GM19463 (cell line): Measurements from ENCODE around the gene PLEKHN1.
A peak's percentile ranks its signal among the peaks of the same experiment; 100 is the strongest.
"Not testable (repeated sequence)": the region's sequence is repeated elsewhere in the genome, so short reads cannot be mapped to it uniquely, and the experiment has no call there.

Source experiments
- ATAC-seq: cut with Tn5 transposase; IDR thresholded peaks from one replicate; pipeline ENCODE4 v1.9.1; 2021; ENCODE audit warnings: mild to moderate bottlenecking, moderate library complexity; ENCODE audit not compliant: unreplicated experiment

The PLEKHN1 gene

GRCh38 chr1:941588-942383, 24.5 kb upstream of the PLEKHN1 start:
- ATAC-seq: no peak

- ATAC-seq: no peak
Measured at GRCh38 chr1:942411-942821, 23.9 kb upstream of the PLEKHN1 start.

GRCh38 chr1:942864-943533, 23.3 kb upstream of the PLEKHN1 start:
- no peak for ATAC-seq

- no peak for ATAC-seq
Measured at GRCh38 chr1:943545-944340, 22.5 kb upstream of the PLEKHN1 start.

GRCh38 chr1:944341-945325, 21.6 kb upstream of the PLEKHN1 start:
- no peak for ATAC-seq

- ATAC-seq: no peak
Measured at GRCh38 chr1:945688-946556, 20.4 kb upstream of the PLEKHN1 start.

- not testable (repeated sequence) for ATAC-seq
Measured at GRCh38 chr1:946811-947210, 19.5 kb upstream of the PLEKHN1 start.

GRCh38 chr1:947958-948357, 18.3 kb upstream of the PLEKHN1 start:
- ATAC-seq: no peak

- ATAC-seq: no peak
Measured at GRCh38 chr1:950268-950667, 16.0 kb upstream of the PLEKHN1 start.

GRCh38 chr1:950881-951280, 15.4 kb upstream of the PLEKHN1 start:
- no peak for ATAC-seq

- ATAC-seq: no peak
Measured at GRCh38 chr1:951364-951763, 14.9 kb upstream of the PLEKHN1 start.

- ATAC-seq: no peak
Measured at GRCh38 chr1:952201-952600, 14.1 kb upstream of the PLEKHN1 start.

- no peak for ATAC-seq
Measured at GRCh38 chr1:952603-953002, 13.7 kb upstream of the PLEKHN1 start.

GRCh38 chr1:953524-954320, 12.6 kb upstream of the PLEKHN1 start:
- ATAC-seq: no peak

GRCh38 chr1:954927-955326, 11.4 kb upstream of the PLEKHN1 start:
- ATAC-seq: no peak

- no peak for ATAC-seq
Measured at GRCh38 chr1:955474-955873, 10.8 kb upstream of the PLEKHN1 start.

GRCh38 chr1:956636-957035, 9.6 kb upstream of the PLEKHN1 start:
- no peak for ATAC-seq

- peak; percentile 70 for ATAC-seq
Measured at GRCh38 chr1:958823-959730, 7.2 kb upstream of the PLEKHN1 start, which contains the start of gene NOC2L. NOC2L (minus strand) TSS chr1:959256; CDS start chr1:959240, 16 bp downstream.
